Measurements from ENCODE around the gene CCDC93. TPM values are rescaled to one million over a fixed set of nuclear protein-coding genes. Genes with fewer than 3 reads are reported as not detected.

Gene CCDC93
- polyA plus RNA-seq, 1 donor (not counting 4 experiments of a cell fraction or from before 2014, with no cell fraction given) = 21.3 TPM

DNA sequence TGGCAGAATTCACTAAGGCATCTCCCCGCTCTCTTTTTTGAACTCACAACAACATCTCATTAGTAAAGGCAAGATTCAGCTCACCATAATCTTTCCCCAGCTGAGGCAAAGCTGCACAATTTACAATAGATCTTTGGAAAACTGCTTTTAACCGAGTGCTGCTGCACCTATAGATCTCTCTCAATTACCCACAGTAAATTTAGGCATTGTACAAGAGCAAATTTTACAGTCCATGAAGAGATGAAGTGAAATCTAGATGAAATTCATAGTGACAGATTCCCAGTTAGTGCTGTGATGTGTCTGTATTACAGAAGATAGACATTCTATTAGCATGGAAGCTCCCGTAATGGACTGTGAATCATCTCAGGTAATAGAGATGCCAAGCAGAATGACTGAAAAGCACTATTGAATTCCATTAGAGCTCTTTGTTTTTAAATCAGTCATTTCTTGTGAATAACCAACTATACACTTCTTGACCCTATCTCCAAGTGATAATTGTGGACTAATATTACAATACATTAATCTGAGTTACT is 38.0 kb upstream of the CCDC93 start:
- FAIRE-seq (peak; percentile 63), DNase-seq (ENCODE audit: low read depth, low spot score) (no peak)
- Histone ChIP-seq H3K27me3 (ENCODE audit: control insufficient read depth, extremely low read depth, insufficient read depth, low read length) (no peaks in the 10 kb centered on the region), H4K20me1 (ENCODE audit: control insufficient read depth, extremely low read depth, insufficient read depth, low read length) (no peaks in the 10 kb centered on the region), H3K4me3 (ENCODE audit: control insufficient read depth in 2 of 3, extremely low read depth in 1 of 3, insufficient read depth in 2 of 3, low read depth in 1 of 3, low read length in 3 of 3) (no peak overlapping the region), H3K36me3 (ENCODE audit: control insufficient read depth in 2 of 2, extremely low read depth in 1 of 2, insufficient read depth in 2 of 2, low read length in 2 of 2) (no peaks in the 10 kb centered on the region), H3K4me1 (ENCODE audit: control insufficient read depth, extremely low read depth, insufficient read depth, low read length) (peaks cover 9% of the 10 kb centered on the region), H2AFZ (ENCODE audit: control insufficient read depth, low read length) (no peak overlapping the region), H3K9me1 (ENCODE audit: control insufficient read depth, extremely low read depth, insufficient read depth, low read length) (no peaks in the 10 kb centered on the region), H3K27ac (ENCODE audit: control insufficient read depth, insufficient read depth, low read length) (no peak overlapping the region), H3K9ac (ENCODE audit: control insufficient read depth, extremely low read depth, insufficient read depth, low read length) (no peak overlapping the region), H3K9me3 (ENCODE audit: control insufficient read depth, low read depth, low read length) (no peaks in the 10 kb centered on the region), H3K79me2 (ENCODE audit: control insufficient read depth, insufficient read depth, low read length) (no peaks in the 10 kb centered on the region), H3K4me2 (ENCODE audit: control insufficient read depth, extremely low read depth, insufficient read depth, low read depth, low read length) (no peak overlapping the region)
- dilution Hi-C loops (cut with MboI; ENCODE audit: extremely low pct_ligation_motif_present, low sequenced_read_pairs) = no loop called here
- no peak for TF ChIP-seq EZH2 (IDR thresholded peaks at IDR 0.05; ENCODE audit: low read length)
- TF ChIP-seq CTCF (optimal IDR thresholded peaks at IDR 0.05 in 1 of 3, IDR thresholded peaks at IDR 0.05 in 1 of 3, conservative IDR thresholded peaks at IDR 0.05 in 1 of 3; ENCODE audit: extremely low read depth in 1 of 3, insufficient read depth in 2 of 3, low read length in 3 of 3) = no peak

- no peaks in the 10 kb centered on the region for H3K9me1 ChIP-seq (ENCODE audit: control insufficient read depth, extremely low read depth, insufficient read depth, low read length)
- no peak overlapping the region for H3K9ac ChIP-seq (ENCODE audit: control insufficient read depth, extremely low read depth, insufficient read depth, low read length)
- no peak for TF ChIP-seq EZH2 (IDR thresholded peaks at IDR 0.05; ENCODE audit: low read length)
- no peak for TF ChIP-seq CTCF (optimal IDR thresholded peaks at IDR 0.05 in 1 of 3, IDR thresholded peaks at IDR 0.05 in 1 of 3, conservative IDR thresholded peaks at IDR 0.05 in 1 of 3; ENCODE audit: extremely low read depth in 1 of 3, insufficient read depth in 2 of 3, low read length in 3 of 3)
- H3K4me1 ChIP-seq (ENCODE audit: control insufficient read depth, extremely low read depth, insufficient read depth, low read length) = peaks cover 9% of the 10 kb centered on the region
- no peak overlapping the region for H3K4me3 ChIP-seq (ENCODE audit: control insufficient read depth in 2 of 3, extremely low read depth in 1 of 3, insufficient read depth in 2 of 3, low read depth in 1 of 3, low read length in 3 of 3)
- dilution Hi-C loops (cut with MboI; ENCODE audit: extremely low pct_ligation_motif_present, low sequenced_read_pairs) = no loop called here
- H3K79me2 ChIP-seq (ENCODE audit: control insufficient read depth, insufficient read depth, low read length) = no peaks in the 10 kb centered on the region
- no peak overlapping the region for H3K4me2 ChIP-seq (ENCODE audit: control insufficient read depth, extremely low read depth, insufficient read depth, low read depth, low read length)
- H2AFZ ChIP-seq (ENCODE audit: control insufficient read depth, low read length) = no peak overlapping the region
- H4K20me1 ChIP-seq (ENCODE audit: control insufficient read depth, extremely low read depth, insufficient read depth, low read length) = no peaks in the 10 kb centered on the region
- FAIRE-seq = no peak
- no peak overlapping the region for H3K27ac ChIP-seq (ENCODE audit: control insufficient read depth, insufficient read depth, low read length)
- no peak for DNase-seq (ENCODE audit: low read depth, low spot score)
- H3K9me3 ChIP-seq (ENCODE audit: control insufficient read depth, low read depth, low read length) = no peaks in the 10 kb centered on the region
- no peaks in the 10 kb centered on the region for H3K36me3 ChIP-seq (ENCODE audit: control insufficient read depth in 2 of 2, extremely low read depth in 1 of 2, insufficient read depth in 2 of 2, low read length in 2 of 2)
- H3K27me3 ChIP-seq (ENCODE audit: control insufficient read depth, extremely low read depth, insufficient read depth, low read length) = no peaks in the 10 kb centered on the region
These were observed 37.1 kb upstream of the CCDC93 start for GRCh38 chr2:118050974-118051373.
